Heart right ventricle (tissue), 16 donors: ENCODE data around the gene PLEKHJ1. TPM values are rescaled to one million over a fixed set of nuclear protein-coding genes. Genes with fewer than 3 reads are reported as not detected.

Experiments used
- ATAC-seq, 8 donors: fragments of 200-7000 bp; cut with Tn5 transposase; one replicate each; pipeline ENCODE4 v1.9.1; 2020; ENCODE audit warnings: mild to moderate bottlenecking in 8 of 8, moderate library complexity in 8 of 8, moderate number of reproducible peaks in 1 of 8
- DNase-seq, 2 donors: peaks; one replicate each; pipeline ENCODE4 v3.0.0-alpha.2; 2020
- H3K27ac ChIP-seq, 10 donors: fragments of 200-600 bp; sonication (generic) in 2 of 10; one replicate each; pipeline versions ENCODE4 v1.5.0 to v1.8.0; 2020 to 2022; ENCODE audit warnings: mild to moderate bottlenecking in 3 of 10
- H3K27me3 ChIP-seq, 7 donors: fragments of 200-600 bp; one replicate each; pipeline ENCODE4 v1.8.0; 2021 to 2022; ENCODE audit warnings: mild to moderate bottlenecking in 2 of 7
- H3K36me3 ChIP-seq, 9 donors: fragments of 200-600 bp; sonication (generic) in 1 of 9; one replicate each; pipeline versions ENCODE4 v1.5.0 to v1.8.0; 2020 to 2022; ENCODE audit warnings: mild to moderate bottlenecking in 2 of 9
- H3K4me1 ChIP-seq, 9 donors: fragments of 200-600 bp; sonication (generic) in 1 of 9; one replicate each; pipeline versions ENCODE4 v1.5.0 to v1.8.0; 2020 to 2022; ENCODE audit warnings: mild to moderate bottlenecking in 4 of 9
- H3K4me3 ChIP-seq, 10 donors: fragments of 200-600 bp; sonication (generic) in 2 of 10; one replicate each; pipeline versions ENCODE4 v1.5.0 to v1.8.0; 2020 to 2022; ENCODE audit warnings: mild to moderate bottlenecking in 7 of 10, moderate library complexity in 2 of 10
- H3K9me3 ChIP-seq, 11 donors: fragments of 200-600 bp in 10 of 11; sonication (generic) in 2 of 11; one replicate each; pipeline versions ENCODE4 v1.5.0 to v1.8.0; 2013 to 2022; ENCODE audit warnings: mild to moderate bottlenecking in 2 of 11, control low read depth in 1 of 11, moderate library complexity in 1 of 11
- WGBS, 2 donors: extraction: QIAGEN DNeasy Blood & Tissue Kit; methylation state at CpG; one replicate each; pipeline ENCODE4 v1.1.7; 2013; ENCODE audit warnings: inconsistent platforms in 1 of 2; 5-methylcytosine and 5-hydroxymethylcytosine counted together
- intact Hi-C, 10 donors: fragments of 100-400 bp; cut with DNase I; formaldehyde crosslinking; loops; one replicate each; pipeline versions ENCODE4 v1.11.1 to v1.14.2; 2022
- polyA plus RNA-seq, 2 donors: library from polyadenylated mRNA; stranded (reverse); fragments of 200-250 nt; gene quantifications; one replicate each; pipeline ENCODE4 v1.2.3, GENCODE V29; 2013
- total RNA-seq, 10 donors: library from RNA; stranded (reverse); fragmentation: NEBNext Ultra II Directional in 3 of 10; extraction: Animal tissue kit (Norgen Biotek cat#: 25700) in 3 of 10; gene quantifications; one replicate each; pipeline versions ENCODE4 v1.2.1 to v1.2.4, GENCODE V29; 2021 to 2023
- TF ChIP-seq, protein P1 (sequence below), 9 donors: fragments of 200-600 bp; sonication (generic) in 2 of 9; IDR thresholded peaks; one replicate each; pipeline versions ENCODE4 v1.5.0 to v1.8.0; 2021 to 2022; ENCODE audit warnings: antibody characterized with exemption in 9 of 9, mild to moderate bottlenecking in 5 of 9, moderate library complexity in 1 of 9
- donor health status: Arrhythmogenic right ventricular cardiomyopathy.
- donor health status: ischemic (EF 13 %, LVEDD 7.1; RV severe dilation, severe dysfunction).
- donor health status: healthy with polysubstance abuse.
- donor health status: DM: no; HTN: yes; CAD: no.
- donor health status: DM: no; HTN: no; CAD: no.
- donor health status: ischemic (EF 25% LVEDD 6.9; RV normal size, moderate dysfunction).
- donor health status: ischemic (EF 25% LVEDD 5.7; RV mildly dilated, moderate dysfunction).
- donor health status: healthy.
- donor health status: DM: yes; HTN: yes; CAD: no.
- donor health status: Ischemic cardiomyopathy.
- donor health status: ischemic (EF 35%, LVEDD 5.7; RV mildly dilated, moderate dysfunction).
- donor health status: nonischemic (EF 11% LVEDD 7.7; RV severe dilation, severe dysfunction).
- donor health status: DM: yes; HTN: yes; CAD: no.
- donor health status: PGD.
- donor health status: ischemic (EF 29% LVEDD 5.4; RV normal size, mild dysfunction).
- donor health status: nonischemic (EF 23%, LVEDD 6.1; RV moderate dilation, normal function).

The PLEKHJ1 gene
- total and polyA plus RNA-seq, 12 donors = 40.0 to 103 (median 46.8) TPM

DNA sequence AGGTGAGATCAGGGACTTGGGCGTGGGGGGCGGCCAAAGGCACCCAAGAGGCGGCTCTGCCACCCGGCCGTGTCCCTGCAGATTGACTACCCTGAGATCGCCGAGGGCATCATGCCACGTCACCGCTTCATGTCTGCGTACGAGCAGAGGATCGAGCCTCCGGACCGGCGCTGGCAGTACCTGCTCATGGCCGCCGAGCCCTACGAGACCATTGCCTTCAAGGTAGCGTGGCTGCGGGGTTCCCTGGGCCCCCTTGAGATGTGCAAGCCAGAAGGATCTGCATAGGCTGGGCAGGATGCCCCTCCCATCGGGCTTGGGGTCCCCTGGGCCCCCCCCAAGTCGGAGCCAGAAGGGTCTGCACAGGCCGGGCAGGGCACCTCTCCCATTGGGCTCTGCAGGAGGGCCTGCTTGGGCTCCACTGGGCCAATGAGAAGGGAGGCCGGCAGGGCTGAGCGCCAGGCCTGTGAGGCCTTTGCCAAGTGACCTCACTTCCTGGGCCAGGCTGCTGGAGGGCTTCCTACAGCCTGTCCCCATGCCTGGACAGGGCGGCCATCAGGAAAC, 10.8 kb upstream of the PLEKHJ1 start:
- H3K27ac ChIP-seq = peak overlapping the region in 2 of 10 donors; percentile 4 to 6
- peaks cover 7 to 49% (median 35%) of the 10 kb centered on the region in 9 donors for H3K4me1 ChIP-seq
- ATAC-seq (peak in 7 of 8 donors; percentile 31 to 85 (median 69)), DNase-seq (peak; percentile 51 to 73)
- TF ChIP-seq, protein P1, sequence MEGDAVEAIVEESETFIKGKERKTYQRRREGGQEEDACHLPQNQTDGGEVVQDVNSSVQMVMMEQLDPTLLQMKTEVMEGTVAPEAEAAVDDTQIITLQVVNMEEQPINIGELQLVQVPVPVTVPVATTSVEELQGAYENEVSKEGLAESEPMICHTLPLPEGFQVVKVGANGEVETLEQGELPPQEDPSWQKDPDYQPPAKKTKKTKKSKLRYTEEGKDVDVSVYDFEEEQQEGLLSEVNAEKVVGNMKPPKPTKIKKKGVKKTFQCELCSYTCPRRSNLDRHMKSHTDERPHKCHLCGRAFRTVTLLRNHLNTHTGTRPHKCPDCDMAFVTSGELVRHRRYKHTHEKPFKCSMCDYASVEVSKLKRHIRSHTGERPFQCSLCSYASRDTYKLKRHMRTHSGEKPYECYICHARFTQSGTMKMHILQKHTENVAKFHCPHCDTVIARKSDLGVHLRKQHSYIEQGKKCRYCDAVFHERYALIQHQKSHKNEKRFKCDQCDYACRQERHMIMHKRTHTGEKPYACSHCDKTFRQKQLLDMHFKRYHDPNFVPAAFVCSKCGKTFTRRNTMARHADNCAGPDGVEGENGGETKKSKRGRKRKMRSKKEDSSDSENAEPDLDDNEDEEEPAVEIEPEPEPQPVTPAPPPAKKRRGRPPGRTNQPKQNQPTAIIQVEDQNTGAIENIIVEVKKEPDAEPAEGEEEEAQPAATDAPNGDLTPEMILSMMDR (IDR thresholded peaks at IDR 0.05) = no peak
- peaks cover 20 to 33% (median 26%) of the 10 kb centered on the region in 7 donors for H3K27me3 ChIP-seq
- 74 to 80% methylated on average over 26 of the region's 26 CpGs for WGBS, 2 donors
- peaks cover 13 to 65% (median 45%) of the 10 kb centered on the region in 9 donors for H3K36me3 ChIP-seq
- H3K9me3 ChIP-seq = no peaks in the 10 kb centered on the region
- H3K4me3 ChIP-seq = no peak overlapping the region
- intact Hi-C loops = no loop called here

DNA sequence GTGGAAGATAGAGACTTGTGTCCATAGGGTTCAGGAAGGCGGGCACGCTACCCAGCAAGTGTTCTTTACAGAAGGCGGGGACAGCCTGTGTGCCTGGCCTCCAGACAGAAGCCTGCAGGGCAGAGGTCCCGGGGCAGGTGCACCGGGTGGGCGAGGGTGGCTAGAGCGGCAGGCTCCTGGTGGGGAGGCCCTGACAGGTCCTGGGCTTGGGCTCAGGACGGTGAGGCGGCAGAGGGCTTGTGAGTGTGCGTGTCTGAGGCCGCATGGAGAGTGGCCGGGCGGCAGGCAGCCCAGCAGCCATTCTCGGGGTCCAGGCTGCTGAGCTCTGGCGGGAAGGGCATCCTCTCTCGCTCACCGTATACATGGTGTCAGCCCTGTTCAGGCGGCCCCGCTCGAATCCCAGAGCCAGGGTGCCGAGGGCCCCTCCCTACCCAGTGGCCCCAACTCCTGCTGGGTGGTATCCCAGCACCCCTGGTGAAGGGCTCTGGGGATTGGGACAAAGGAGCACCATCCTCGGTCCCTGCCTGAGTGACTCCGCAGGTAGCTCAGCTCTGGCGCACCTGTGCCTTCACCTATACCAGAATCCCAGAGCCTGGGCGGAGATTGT, 10.0 kb upstream of the PLEKHJ1 start:
- peaks cover 13 to 72% (median 45%) of the 10 kb centered on the region in 9 donors for H3K36me3 ChIP-seq
- ATAC-seq (no peak), DNase-seq (no peak)
- peaks cover 12 to 26% (median 19%) of the 10 kb centered on the region in 7 donors for H3K27me3 ChIP-seq
- H3K4me3 ChIP-seq = no peak overlapping the region
- TF ChIP-seq, protein P1 (IDR thresholded peaks at IDR 0.05) = no peak
- WGBS, 2 donors = 92 to 93% methylated on average over 25 of the region's 25 CpGs
- no peak overlapping the region for H3K27ac ChIP-seq
- intact Hi-C loops = no loop called here
- H3K9me3 ChIP-seq = no peaks in the 10 kb centered on the region
- peaks cover 4 to 53% (median 37%) of the 10 kb centered on the region in 9 donors for H3K4me1 ChIP-seq

DNA sequence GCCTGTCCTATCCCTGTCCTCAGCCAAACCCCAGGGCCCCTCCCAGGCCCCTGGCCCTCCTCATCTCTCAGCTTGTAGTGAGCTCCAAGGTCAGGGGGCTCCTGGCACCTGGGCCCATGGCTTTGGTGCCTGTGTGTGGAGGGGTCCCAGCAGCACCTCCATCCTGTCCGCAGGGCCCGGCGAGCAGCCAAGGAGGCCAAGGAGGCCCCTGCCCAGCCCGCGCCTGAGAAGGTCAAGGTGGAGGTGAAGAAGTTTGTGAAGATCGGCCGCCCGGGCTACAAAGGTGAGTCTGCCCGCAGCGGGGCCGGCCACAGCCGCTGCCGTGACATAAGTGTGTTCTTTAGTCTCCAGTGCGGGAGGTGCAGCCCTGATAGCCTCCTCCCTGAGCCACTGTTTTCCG, 9.1 kb upstream of the PLEKHJ1 start:
- Histone ChIP-seq H3K36me3 (peaks cover 13 to 75% (median 45%) of the 10 kb centered on the region in 9 donors), H3K4me1 (peaks cover 13 to 53% (median 37%) of the 10 kb centered on the region in 9 donors)

DNA sequence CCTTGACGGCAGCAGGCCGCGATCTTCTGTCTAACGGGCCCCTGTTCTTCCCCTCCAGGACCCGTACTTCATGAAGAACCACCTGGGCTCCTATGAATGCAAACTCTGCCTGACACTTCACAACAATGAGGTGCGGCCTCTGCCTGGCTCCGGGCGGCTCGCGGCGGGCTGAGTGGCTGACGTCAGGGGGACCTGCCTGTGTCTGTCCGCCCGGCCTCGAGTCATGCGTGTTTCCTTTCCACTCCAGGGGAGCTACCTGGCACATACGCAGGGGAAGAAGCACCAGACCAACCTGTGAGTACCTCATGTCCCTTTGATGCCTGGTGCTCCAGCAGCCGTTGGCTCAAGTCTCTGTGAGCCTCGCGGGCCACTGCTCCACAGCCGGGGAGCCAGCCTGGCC, 8.4 kb upstream of the PLEKHJ1 start:
- no peaks in the 10 kb centered on the region for H3K9me3 ChIP-seq
- ATAC-seq (no peak), DNase-seq (no peak)
- no peak overlapping the region for H3K4me3 ChIP-seq
- TF ChIP-seq, protein P1 (IDR thresholded peaks at IDR 0.05) = no peak
- intact Hi-C loops = no loop called here
- peaks cover 13 to 75% (median 45%) of the 10 kb centered on the region in 9 donors for H3K36me3 ChIP-seq
- H3K27me3 ChIP-seq = peaks cover 0 to 9% (median 3%) of the 10 kb centered on the region in 7 donors
- H3K27ac ChIP-seq = no peak overlapping the region
- WGBS, 2 donors = 94 to 95% methylated on average over 21 of the region's 21 CpGs
- H3K4me1 ChIP-seq = peaks cover 11 to 56% (median 40%) of the 10 kb centered on the region in 9 donors

More for the DNA sequence above, 9.1 kb upstream of the PLEKHJ1 start:
- 95 to 96% methylated on average over 15 of the region's 15 CpGs for WGBS, 2 donors
- Histone ChIP-seq H3K9me3 (no peaks in the 10 kb centered on the region), H3K27ac (no peak overlapping the region), H3K4me3 (no peak overlapping the region), H3K27me3 (peaks cover 4 to 17% (median 10%) of the 10 kb centered on the region in 7 donors)
- no peak for DNase-seq
- intact Hi-C loops = no loop called here
- TF ChIP-seq, protein P1 (IDR thresholded peaks at IDR 0.05) = no peak
- ATAC-seq = no peak
